Parathyroid adenoma (tissue), 2 donors: Measurements from ENCODE around the gene CD109.

Experiments
- H2AFZ ChIP-seq: fragments of 300-600 bp; sonication (generic); one replicate; pipeline ENCODE4 v1.7.0; 2017; ENCODE audit warnings: antibody characterized with exemption, mild to moderate bottlenecking
- H3K27ac ChIP-seq: fragments of 300-600 bp; sonication (generic); one replicate; pipeline ENCODE4 v1.7.0; 2017
- H3K27me3 ChIP-seq: fragments of 300-600 bp; sonication (generic); one replicate; pipeline ENCODE4 v1.7.0; 2017; ENCODE audit warnings: low read length; ENCODE audit not compliant: control insufficient read depth, insufficient read depth
- H3K36me3 ChIP-seq: fragments of 300-600 bp; sonication (generic); one replicate; pipeline ENCODE4 v1.7.0; 2017; ENCODE audit warnings: low read length; ENCODE audit not compliant: control insufficient read depth, insufficient read depth
- H3K4me1 ChIP-seq: fragments of 300-600 bp; sonication (generic); one replicate; pipeline ENCODE4 v1.7.0; 2017; ENCODE audit warnings: control low read depth
- H3K4me2 ChIP-seq: fragments of 300-600 bp; sonication (generic); one replicate; pipeline ENCODE4 v1.7.0; 2017; ENCODE audit warnings: low read length
- H3K4me3 ChIP-seq: fragments of 300-600 bp; sonication (generic); one replicate; pipeline ENCODE4 v1.7.0; 2017; ENCODE audit warnings: low read depth, low read length
- H3K79me2 ChIP-seq: fragments of 300-600 bp; sonication (generic); one replicate; pipeline ENCODE4 v1.7.0; 2017; ENCODE audit warnings: control low read depth
- H3K9ac ChIP-seq: fragments of 300-600 bp; sonication (generic); one replicate; pipeline ENCODE4 v1.7.0; 2017; ENCODE audit warnings: mild to moderate bottlenecking
- H3K9me3 ChIP-seq: fragments of 300-600 bp; sonication (generic); one replicate; pipeline ENCODE4 v1.7.0; 2017; ENCODE audit warnings: low read length; ENCODE audit not compliant: control insufficient read depth
- TF ChIP-seq, protein P1 (sequence below): fragments of 300-600 bp; sonication (generic); IDR thresholded peaks from one replicate; pipeline ENCODE4 v1.7.0; 2017; ENCODE audit warnings: antibody characterized with exemption, mild to moderate bottlenecking
- donor health status: primary hyperparathyroidism.

The CD109 gene

DNA sequence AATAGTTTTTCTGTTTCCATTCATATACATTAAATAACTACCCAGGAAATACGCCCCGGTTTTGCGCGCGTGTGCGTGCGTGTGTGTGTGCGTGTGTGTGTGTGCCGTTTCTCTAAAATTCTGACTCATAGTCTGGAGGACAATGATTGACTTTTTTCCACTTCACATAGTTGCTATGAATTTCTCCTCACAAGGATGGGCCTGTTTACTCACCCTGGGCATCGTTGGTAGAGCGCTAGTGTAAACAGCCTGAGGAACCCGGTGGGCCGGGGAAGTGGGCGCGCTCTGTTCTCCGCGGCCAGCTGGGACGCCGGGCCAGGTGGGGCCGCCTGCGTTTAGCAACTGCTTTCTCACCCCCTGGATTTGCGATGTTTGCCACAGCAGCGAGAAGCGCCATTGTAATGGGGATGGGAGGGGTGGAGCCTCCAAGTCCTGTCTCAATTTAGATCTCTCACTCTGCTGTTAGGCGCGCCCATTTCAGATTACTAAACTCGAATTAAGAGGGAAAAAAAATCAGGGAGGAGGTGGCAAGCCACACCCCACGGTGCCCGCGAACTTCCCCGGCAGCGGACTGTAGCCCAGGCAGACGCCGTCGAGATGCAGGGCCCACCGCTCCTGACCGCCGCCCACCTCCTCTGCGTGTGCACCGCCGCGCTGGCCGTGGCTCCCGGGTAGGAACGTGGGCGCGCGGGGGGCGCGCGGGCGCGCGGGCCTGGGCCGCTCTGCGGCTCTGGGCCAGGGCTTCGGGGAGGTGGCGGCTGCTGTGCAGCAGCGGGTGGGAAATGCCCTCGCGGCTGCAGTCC is at the start of gene CD109:
CD109 (plus strand) TSS at position 585 of the 803 bp plus-strand sequence; CDS start at position 598, 13 bp downstream.
- Histone ChIP-seq H3K27ac (peak within 1 kb of the TSS; percentile 91), H3K36me3 (no peaks in the 10 kb centered on the region), H3K4me1 (peaks cover 27% of the 10 kb centered on the region), H3K4me3 (peak within 1 kb of the TSS; percentile 78), H2AFZ (peak within 1 kb of the TSS; percentile 76), H3K9me3 (no peaks in the 10 kb centered on the region), H3K9ac (peak within 1 kb of the TSS; percentile 75), H3K4me2 (peak within 1 kb of the TSS; percentile 98), H3K27me3 (no peaks in the 10 kb centered on the region), H3K79me2 (peaks cover 39% of the 10 kb centered on the region)
- TF ChIP-seq, protein P1, sequence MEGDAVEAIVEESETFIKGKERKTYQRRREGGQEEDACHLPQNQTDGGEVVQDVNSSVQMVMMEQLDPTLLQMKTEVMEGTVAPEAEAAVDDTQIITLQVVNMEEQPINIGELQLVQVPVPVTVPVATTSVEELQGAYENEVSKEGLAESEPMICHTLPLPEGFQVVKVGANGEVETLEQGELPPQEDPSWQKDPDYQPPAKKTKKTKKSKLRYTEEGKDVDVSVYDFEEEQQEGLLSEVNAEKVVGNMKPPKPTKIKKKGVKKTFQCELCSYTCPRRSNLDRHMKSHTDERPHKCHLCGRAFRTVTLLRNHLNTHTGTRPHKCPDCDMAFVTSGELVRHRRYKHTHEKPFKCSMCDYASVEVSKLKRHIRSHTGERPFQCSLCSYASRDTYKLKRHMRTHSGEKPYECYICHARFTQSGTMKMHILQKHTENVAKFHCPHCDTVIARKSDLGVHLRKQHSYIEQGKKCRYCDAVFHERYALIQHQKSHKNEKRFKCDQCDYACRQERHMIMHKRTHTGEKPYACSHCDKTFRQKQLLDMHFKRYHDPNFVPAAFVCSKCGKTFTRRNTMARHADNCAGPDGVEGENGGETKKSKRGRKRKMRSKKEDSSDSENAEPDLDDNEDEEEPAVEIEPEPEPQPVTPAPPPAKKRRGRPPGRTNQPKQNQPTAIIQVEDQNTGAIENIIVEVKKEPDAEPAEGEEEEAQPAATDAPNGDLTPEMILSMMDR, result no peak

DNA sequence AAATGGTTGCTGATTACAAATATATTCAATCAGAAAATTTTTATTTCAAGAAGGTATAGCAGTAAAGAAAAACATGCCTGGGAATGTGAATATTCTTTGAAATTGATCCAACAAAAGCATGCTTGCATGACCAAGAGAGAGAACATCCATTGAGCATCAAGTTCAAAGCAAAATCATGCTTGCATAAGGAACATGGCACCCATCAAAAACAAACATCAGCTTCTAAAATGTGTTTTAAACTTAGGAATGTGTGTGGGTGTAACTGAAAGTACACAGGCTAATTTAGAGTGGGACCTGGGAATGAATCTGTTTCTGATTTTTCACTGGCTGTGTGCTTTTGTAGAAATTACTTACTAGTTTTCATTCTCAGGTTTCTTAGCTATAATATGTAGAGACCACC is 47.8 kb upstream of the CD109 start:
- no peak overlapping the region for H3K4me3 ChIP-seq
- H3K9ac ChIP-seq, result no peak overlapping the region
- H3K27me3 ChIP-seq, result no peaks in the 10 kb centered on the region
- no peak overlapping the region for H2AFZ ChIP-seq
- H3K4me1 ChIP-seq, result peaks cover 24% of the 10 kb centered on the region
- H3K79me2 ChIP-seq, result peaks cover 13% of the 10 kb centered on the region
- no peak overlapping the region for H3K4me2 ChIP-seq
- TF ChIP-seq, protein P1, result no peak
- H3K27ac ChIP-seq, result peak overlapping the region; percentile 60
- H3K36me3 ChIP-seq, result no peaks in the 10 kb centered on the region
- H3K9me3 ChIP-seq, result no peaks in the 10 kb centered on the region

DNA sequence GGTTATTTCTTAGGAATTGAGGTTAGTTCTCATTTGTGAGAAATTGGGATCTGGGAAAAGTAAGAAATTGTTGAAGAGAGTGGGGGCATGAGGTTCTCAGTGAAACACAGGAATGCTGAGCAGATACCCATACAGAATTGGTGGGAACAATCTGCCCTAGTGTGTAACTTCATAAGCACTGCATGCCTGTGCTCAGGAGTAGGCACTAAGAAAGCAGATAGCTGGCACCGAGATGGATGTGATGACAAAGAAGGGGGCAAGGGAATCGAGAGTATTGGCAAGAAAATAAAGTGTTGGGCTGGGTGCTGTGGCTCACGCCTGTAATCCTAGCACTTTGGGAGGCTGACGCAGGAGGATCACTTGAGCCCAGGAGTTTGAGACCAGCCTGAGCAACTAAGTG is 46.2 kb upstream of the CD109 start:
- H3K79me2 ChIP-seq, result peaks cover 13% of the 10 kb centered on the region
- no peaks in the 10 kb centered on the region for H3K27me3 ChIP-seq
- H3K4me1 ChIP-seq, result peaks cover 28% of the 10 kb centered on the region
- no peak overlapping the region for H3K4me3 ChIP-seq
- H3K36me3 ChIP-seq, result no peaks in the 10 kb centered on the region
- peak overlapping the region; percentile 56 for H3K27ac ChIP-seq
- no peaks in the 10 kb centered on the region for H3K9me3 ChIP-seq
- H3K4me2 ChIP-seq, result no peak overlapping the region
- TF ChIP-seq, protein P1, result no peak
- H3K9ac ChIP-seq, result no peak overlapping the region
- H2AFZ ChIP-seq, result no peak overlapping the region

DNA sequence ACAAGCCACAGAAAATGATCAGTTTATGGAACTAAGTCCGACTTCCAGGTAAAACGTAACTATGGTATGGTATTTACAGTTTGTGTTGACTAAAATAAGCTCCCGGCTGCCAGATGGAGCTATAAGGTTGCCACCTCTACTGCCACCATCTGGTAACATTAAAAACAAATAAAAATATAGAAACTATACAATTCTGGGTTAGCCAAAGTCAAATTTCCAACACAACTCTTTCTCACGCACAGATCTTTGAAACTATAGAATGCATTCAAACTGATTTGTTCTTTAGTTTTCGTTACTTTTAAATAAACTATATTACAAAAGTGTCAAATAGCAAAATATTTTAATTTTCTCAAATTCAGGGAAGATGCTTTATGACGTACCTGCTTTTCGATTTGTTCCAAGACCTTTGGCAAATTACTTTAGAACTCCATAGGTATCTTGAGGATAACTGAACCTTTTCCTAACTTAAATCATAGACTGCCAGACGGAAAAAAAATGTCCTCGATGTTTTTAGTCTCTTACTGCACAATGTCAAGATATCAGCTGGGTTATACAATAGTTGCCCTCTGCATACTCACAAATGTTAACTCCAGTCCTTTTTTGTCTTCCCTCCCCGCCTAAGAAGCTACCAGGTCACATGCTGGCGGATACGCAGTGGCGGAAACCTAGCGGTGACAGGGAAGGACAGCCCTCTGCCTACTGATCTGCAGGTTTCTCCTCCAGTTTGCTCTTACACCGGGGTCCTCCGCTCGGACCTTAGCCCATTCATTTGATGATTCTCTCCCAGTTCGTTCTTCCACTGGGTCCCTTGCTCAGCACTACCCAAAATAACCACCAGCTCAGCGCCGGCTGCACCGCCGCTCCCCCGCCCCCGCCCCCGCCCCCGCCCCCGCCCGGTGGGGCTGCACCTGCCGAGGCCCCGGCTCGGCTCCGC is 43.1 kb upstream of the CD109 start:
- Histone ChIP-seq H3K9ac (peak overlapping the region; percentile 98), H3K27me3 (no peaks in the 10 kb centered on the region), H3K4me1 (peaks cover 37% of the 10 kb centered on the region), H2AFZ (peak overlapping the region; percentile 84), H3K4me2 (peak overlapping the region; percentile 73), H3K9me3 (no peaks in the 10 kb centered on the region), H3K4me3 (peak overlapping the region; percentile 91), H3K79me2 (peaks cover 13% of the 10 kb centered on the region), H3K36me3 (no peaks in the 10 kb centered on the region), H3K27ac (peak overlapping the region; percentile 98)
- TF ChIP-seq, protein P1, result peak; percentile 28
